ENCODE results near the gene INHBA.

- TF ChIP-seq, protein P1, sequence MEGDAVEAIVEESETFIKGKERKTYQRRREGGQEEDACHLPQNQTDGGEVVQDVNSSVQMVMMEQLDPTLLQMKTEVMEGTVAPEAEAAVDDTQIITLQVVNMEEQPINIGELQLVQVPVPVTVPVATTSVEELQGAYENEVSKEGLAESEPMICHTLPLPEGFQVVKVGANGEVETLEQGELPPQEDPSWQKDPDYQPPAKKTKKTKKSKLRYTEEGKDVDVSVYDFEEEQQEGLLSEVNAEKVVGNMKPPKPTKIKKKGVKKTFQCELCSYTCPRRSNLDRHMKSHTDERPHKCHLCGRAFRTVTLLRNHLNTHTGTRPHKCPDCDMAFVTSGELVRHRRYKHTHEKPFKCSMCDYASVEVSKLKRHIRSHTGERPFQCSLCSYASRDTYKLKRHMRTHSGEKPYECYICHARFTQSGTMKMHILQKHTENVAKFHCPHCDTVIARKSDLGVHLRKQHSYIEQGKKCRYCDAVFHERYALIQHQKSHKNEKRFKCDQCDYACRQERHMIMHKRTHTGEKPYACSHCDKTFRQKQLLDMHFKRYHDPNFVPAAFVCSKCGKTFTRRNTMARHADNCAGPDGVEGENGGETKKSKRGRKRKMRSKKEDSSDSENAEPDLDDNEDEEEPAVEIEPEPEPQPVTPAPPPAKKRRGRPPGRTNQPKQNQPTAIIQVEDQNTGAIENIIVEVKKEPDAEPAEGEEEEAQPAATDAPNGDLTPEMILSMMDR (IDR thresholded peaks at IDR 0.05; ENCODE audit: poor library complexity, severe bottlenecking): no peak
- TF ChIP-seq REST (IDR thresholded peaks at IDR 0.05; ENCODE audit: borderline replicate concordance) (no peak), SMC3 (conservative IDR thresholded peaks at IDR 0.05; ENCODE audit: poor library complexity) (no peak), EP300 (conservative IDR thresholded peaks at IDR 0.05; ENCODE audit: poor library complexity, severe bottlenecking) (no peak), TAF1 (IDR thresholded peaks at IDR 0.05; ENCODE audit: low read depth) (no peak), EZH2 (IDR thresholded peaks at IDR 0.05; ENCODE audit: borderline replicate concordance, insufficient read depth, low read length, poor library complexity, severe bottlenecking) (no peak), MXI1 (conservative IDR thresholded peaks at IDR 0.05; ENCODE audit: poor library complexity, severe bottlenecking) (no peak)
Observed at GRCh38 chr7:41725013-41725412, 22.1 kb upstream of the INHBA start.

Measured in neural cell (in vitro differentiated cells).